Uterus (tissue), 4 donors: ENCODE results near the gene GCNT2. TPM values are rescaled to one million over a fixed set of nuclear protein-coding genes. Genes with fewer than 3 reads are reported as not detected.
"Not testable (repeated sequence)": the region's sequence is repeated elsewhere in the genome, so short reads cannot be mapped to it uniquely, and the experiment has no call there.

ENCODE experiments used
- DNase-seq, 2 donors: peaks; one replicate each; pipeline ENCODE4 v3.0.0-alpha.2; 2019 to 2020
- H3K27ac ChIP-seq, 2 donors: fragments of 200-600 bp; sonication (generic); 1 replicate in 1 of 2; 2 replicates in 1 of 2; pipeline ENCODE4 v1.5.1; 2016 to 2018
- H3K27me3 ChIP-seq, 2 donors: fragments of 200-600 bp; sonication (generic); one replicate each; pipeline ENCODE4 v1.5.1; 2018 to 2019; ENCODE audit warnings: control low read depth in 1 of 2
- H3K36me3 ChIP-seq, 2 donors: fragments of 200-600 bp; sonication (generic); one replicate each; pipeline ENCODE4 v1.5.1; 2019; ENCODE audit warnings: control low read depth in 1 of 2
- H3K4me1 ChIP-seq, 2 donors: fragments of 200-600 bp; sonication (generic); one replicate each; pipeline ENCODE4 v1.5.1; 2018 to 2019; ENCODE audit warnings: control low read depth in 1 of 2
- H3K4me3 ChIP-seq, 2 donors: fragments of 200-600 bp; sonication (generic); 1 replicate in 1 of 2; 2 replicates in 1 of 2; pipeline ENCODE4 v1.5.1; 2018 to 2019; ENCODE audit warnings: mild to moderate bottlenecking in 1 of 2
- H3K9me3 ChIP-seq, 2 donors: fragments of 200-600 bp; sonication (generic); one replicate each; pipeline ENCODE4 v1.5.1; 2019; ENCODE audit warnings: control low read depth in 1 of 2
- CTCF ChIP-seq, 4 experiments: fragments of 200-600 bp in 2 of 4; fragments of 450-650 bp in 2 of 4; sonication (generic) in 2 of 4; IDR thresholded peaks; one replicate each; pipeline ENCODE4 v1.5.1; 2016 to 2019; ENCODE audit warnings: antibody characterized with exemption in 4 of 4, mild to moderate bottlenecking in 2 of 4, moderate library complexity in 1 of 4
- POLR2A ChIP-seq, 2 donors: fragments of 450-650 bp; IDR thresholded peaks; one replicate each; pipeline ENCODE4 v1.6.1; 2016; ENCODE audit warnings: antibody characterized with exemption in 2 of 2, mild to moderate bottlenecking in 1 of 2, moderate library complexity in 1 of 2
- intact Hi-C: fragments of 100-400 bp; cut with DNase I; formaldehyde crosslinking; loops from one replicate; pipeline ENCODE4 v1.15.1; 2023; ENCODE audit warnings: low total_unique reads
- total RNA-seq, 4 donors: library from RNA; depleted of rRNA in 3 of 4; stranded (reverse); fragments of >200 nt in 3 of 4; gene quantifications; one replicate each; pipeline versions ENCODE4 v1.1.0 to v1.2.4, GENCODE V29; 2014 to 2023
- donor health status: DM: yes; HTN: yes; CAD: no.

Gene GCNT2
- total RNA-seq, 4 donors from 2014 or later, result 7.8 to 16.2 (median 10.9) TPM

- no peak overlapping the region for H3K27ac ChIP-seq
Measured at GRCh38 chr6:10644225-10644624, 123.1 kb downstream of the GCNT2 start.

GRCh38 chr6:10655508-10656055, 134.4 kb downstream of the GCNT2 start:
- H3K36me3 ChIP-seq, result no peaks in the 10 kb centered on the region
- intact Hi-C loops, result no loop called here
- no peak for DNase-seq
- no peak overlapping the region for H3K4me3 ChIP-seq
- no peak overlapping the region for H3K27ac ChIP-seq
- TF ChIP-seq CTCF (IDR thresholded peaks at IDR 0.05) (no peak), POLR2A (IDR thresholded peaks at IDR 0.05) (no peak)
- no peaks in the 10 kb centered on the region for H3K9me3 ChIP-seq
- H3K4me1 ChIP-seq, result no peaks in the 10 kb centered on the region
- H3K27me3 ChIP-seq, result no peaks in the 10 kb centered on the region

More at GRCh38 chr6:10644225-10644624, 123.1 kb downstream of the GCNT2 start:
- Histone ChIP-seq H3K9me3 (no peaks in the 10 kb centered on the region), H3K4me1 (no peaks in the 10 kb centered on the region), H3K4me3 (no peak overlapping the region), H3K36me3 (no peaks in the 10 kb centered on the region), H3K27me3 (no peaks in the 10 kb centered on the region)
- TF ChIP-seq CTCF (IDR thresholded peaks at IDR 0.05), result no peak
- no peak for TF ChIP-seq POLR2A (IDR thresholded peaks at IDR 0.05)
- DNase-seq, result no peak
- intact Hi-C loops, result no loop called here

- no peak for DNase-seq
- H3K4me3 ChIP-seq, result no peak overlapping the region
- H3K27ac ChIP-seq, result no peak overlapping the region
Measured at GRCh38 chr6:10658910-10659698, 138.0 kb downstream of the GCNT2 start.

GRCh38 chr6:10659699-10660348, 138.7 kb downstream of the GCNT2 start:
- TF ChIP-seq CTCF (IDR thresholded peaks at IDR 0.05) (no peak), POLR2A (IDR thresholded peaks at IDR 0.05) (no peak)
- Histone ChIP-seq H3K9me3 (no peaks in the 10 kb centered on the region), H3K27me3 (no peaks in the 10 kb centered on the region), H3K36me3 (no peaks in the 10 kb centered on the region), H3K4me1 (no peaks in the 10 kb centered on the region), H3K27ac (no peak overlapping the region), H3K4me3 (no peak overlapping the region)
- intact Hi-C loops, result no loop called here
- DNase-seq, result no peak

More at GRCh38 chr6:10658910-10659698, 138.0 kb downstream of the GCNT2 start:
- intact Hi-C loops, result no loop called here
- Histone ChIP-seq H3K27me3 (no peaks in the 10 kb centered on the region), H3K9me3 (no peaks in the 10 kb centered on the region), H3K4me1 (no peaks in the 10 kb centered on the region), H3K36me3 (no peaks in the 10 kb centered on the region)
- TF ChIP-seq POLR2A (IDR thresholded peaks at IDR 0.05) (no peak), CTCF (IDR thresholded peaks at IDR 0.05) (no peak)

- intact Hi-C loops, H3K4me1 ChIP-seq, H3K27me3 ChIP-seq, DNase-seq, H3K4me3 ChIP-seq, H3K36me3 ChIP-seq, H3K27ac ChIP-seq, H3K9me3 ChIP-seq: not testable (repeated sequence)
Measured at GRCh38 chr6:10660431-10661191, 139.5 kb downstream of the GCNT2 start.
